ENCODE results near the gene CASP9.
"Not testable (repeated sequence)": the region's sequence is repeated elsewhere in the genome, so short reads cannot be mapped to it uniquely, and the experiment has no call there.

The CASP9 gene

GRCh38 chr1:15500184-15501178 lies 23.5 kb downstream of the CASP9 start:
- DNase-seq = no peak

GRCh38 chr1:15493869-15494390 lies 30.1 kb downstream of the CASP9 start:
- DNase-seq = no peak

GRCh38 chr1:15492596-15492995 lies 31.4 kb downstream of the CASP9 start:
- no peak for DNase-seq

GRCh38 chr1:15491010-15491409 lies 33.0 kb downstream of the CASP9 start:
- DNase-seq = not testable (repeated sequence)

- DNase-seq = peak; percentile 72 to 80
These were observed 34.8 kb downstream of the CASP9 start for GRCh38 chr1:15489052-15489736.

- DNase-seq = no peak
These were observed 35.6 kb downstream of the CASP9 start for GRCh38 chr1:15488371-15488770.

- DNase-seq = not testable (repeated sequence)
These were observed 37.0 kb downstream of the CASP9 start for GRCh38 chr1:15486844-15487610.

GRCh38 chr1:15485636-15486035 lies 38.4 kb downstream of the CASP9 start:
- DNase-seq = no peak

- DNase-seq = not testable (repeated sequence)
These were observed 39.6 kb downstream of the CASP9 start for GRCh38 chr1:15484443-15484842.

GRCh38 chr1:15483971-15484370 lies 40.0 kb downstream of the CASP9 start:
- no peak for DNase-seq

GRCh38 chr1:15482983-15483543 lies 41.0 kb downstream of the CASP9 start:
- DNase-seq = not testable (repeated sequence)

- not testable (repeated sequence) for DNase-seq
These were observed 41.6 kb downstream of the CASP9 start for GRCh38 chr1:15482455-15482854.

- no peak for DNase-seq
These were observed 44.2 kb downstream of the CASP9 start for GRCh38 chr1:15479654-15480347.

GRCh38 chr1:15477646-15478212 lies 46.3 kb downstream of the CASP9 start:
- no peak for DNase-seq

GRCh38 chr1:15476927-15477326 lies 47.1 kb downstream of the CASP9 start:
- no peak for DNase-seq

- DNase-seq = no peak
These were observed 48.2 kb downstream of the CASP9 start, which contains the start of gene CELA2B for GRCh38 chr1:15475752-15476314. Gene CELA2B (plus strand): TSS chr1:15476104. CDS start chr1:15476126, 22 bp downstream.

GRCh38 chr1:15472587-15472986 lies 51.4 kb downstream of the CASP9 start:
- no peak for DNase-seq

GRCh38 chr1:15471723-15472122 lies 52.3 kb downstream of the CASP9 start:
- not testable (repeated sequence) for DNase-seq

GRCh38 chr1:15471067-15471466 lies 52.9 kb downstream of the CASP9 start:
- DNase-seq = not testable (repeated sequence)

- peak; percentile 30 to 62 for DNase-seq
These were observed 54.1 kb downstream of the CASP9 start for GRCh38 chr1:15469821-15470448.
